ENCODE data around the gene PTPN20. TPM values are rescaled to one million over a fixed set of nuclear protein-coding genes. Genes with fewer than 3 reads are reported as not detected.

PTPN20 gene
- total RNA-seq, 4 donors from 2014 or later, result 0.24 to 4.8 (median 0.95) TPM; not detected in 1

GRCh38 chr10:47049906-47050305 is 138.7 kb downstream of the PTPN20 start:
- no peak for ATAC-seq (ENCODE audit: low FRiP score)
- TF ChIP-seq CTCF (IDR thresholded peaks at IDR 0.05), result no peak
- no peak for DNase-seq (ENCODE audit: low spot score)

GRCh38 chr10:47050618-47051455 is 139.6 kb downstream of the PTPN20 start:
- no peak for ATAC-seq (ENCODE audit: low FRiP score)
- no peak for DNase-seq (ENCODE audit: low spot score)

GRCh38 chr10:47051741-47052238 is 140.6 kb downstream of the PTPN20 start:
- no peak for ATAC-seq (ENCODE audit: low FRiP score)
- TF ChIP-seq CTCF (IDR thresholded peaks at IDR 0.05), result no peak
- no peak for DNase-seq (ENCODE audit: low spot score)

More at GRCh38 chr10:47050618-47051455, 139.6 kb downstream of the PTPN20 start:
- no peak for TF ChIP-seq CTCF (IDR thresholded peaks at IDR 0.05)
